IMR-90 (cell line): ENCODE data around the gene CASP6.

Source experiments
- BHLHE40 ChIP-seq: fragments of 150-350 bp; IDR thresholded peaks from 2 replicates; pipeline ENCODE4 v1.6.1; 2016; ENCODE audit warnings: mild to moderate bottlenecking, low read depth, low read length
- CEBPB ChIP-seq: IDR thresholded peaks from 2 replicates; pipeline ENCODE4 v1.6.1; 2012; ENCODE audit warnings: low read depth, low read length, improper control_type of control experiment
- CHD1 ChIP-seq: IDR thresholded peaks from 2 replicates; pipeline ENCODE4 v1.6.1; 2012; ENCODE audit warnings: low read depth, low read length, improper control_type of control experiment
- CTCF ChIP-seq: conservative IDR thresholded peaks from 2 replicates; pipeline ENCODE4 v1.5.1; 2012; ENCODE audit warnings: mild to moderate bottlenecking, low read depth, low read length, improper control_type of control experiment
- FOS ChIP-seq: fragments of 150-350 bp; IDR thresholded peaks from 2 replicates; pipeline ENCODE4 v1.6.1; 2016; ENCODE audit warnings: low read depth, low read length
- MXI1 ChIP-seq: IDR thresholded peaks from 2 replicates; pipeline ENCODE4 v1.6.1; 2012; ENCODE audit warnings: low read depth, mild to moderate bottlenecking, low read length, moderate library complexity, borderline replicate concordance
- POLR2A ChIP-seq: IDR thresholded peaks from 2 replicates; pipeline ENCODE4 v1.6.1; 2012; ENCODE audit warnings: mild to moderate bottlenecking, low read depth, low read length
- RCOR1 ChIP-seq: IDR thresholded peaks from 2 replicates; pipeline ENCODE4 v1.6.1; 2012; ENCODE audit warnings: mild to moderate bottlenecking, low read length, improper control_type of control experiment; ENCODE audit not compliant: insufficient replicate concordance
- RFX5 ChIP-seq: IDR thresholded peaks from 2 replicates; pipeline ENCODE4 v1.8.0; 2012; ENCODE audit warnings: low read depth, mild to moderate bottlenecking, low read length, moderate library complexity
- USF2 ChIP-seq: fragments of 150-350 bp; IDR thresholded peaks from 2 replicates; pipeline ENCODE4 v1.6.1; 2017; ENCODE audit warnings: mild to moderate bottlenecking, antibody characterized with exemption, low read length, low read depth

GRCh38 chr4:109745830-109746229 lies 42.6 kb upstream of the CASP6 start:
- TF ChIP-seq CTCF, result no peak
- TF ChIP-seq RFX5, result no peak
- no peak for TF ChIP-seq RCOR1
- TF ChIP-seq USF2, result no peak
- no peak for TF ChIP-seq POLR2A
- TF ChIP-seq CEBPB, result no peak
- TF ChIP-seq CHD1, result no peak
- TF ChIP-seq FOS, result no peak
- no peak for TF ChIP-seq BHLHE40
- no peak for TF ChIP-seq MXI1
